ENCODE data around the gene SNU13.

DNA sequence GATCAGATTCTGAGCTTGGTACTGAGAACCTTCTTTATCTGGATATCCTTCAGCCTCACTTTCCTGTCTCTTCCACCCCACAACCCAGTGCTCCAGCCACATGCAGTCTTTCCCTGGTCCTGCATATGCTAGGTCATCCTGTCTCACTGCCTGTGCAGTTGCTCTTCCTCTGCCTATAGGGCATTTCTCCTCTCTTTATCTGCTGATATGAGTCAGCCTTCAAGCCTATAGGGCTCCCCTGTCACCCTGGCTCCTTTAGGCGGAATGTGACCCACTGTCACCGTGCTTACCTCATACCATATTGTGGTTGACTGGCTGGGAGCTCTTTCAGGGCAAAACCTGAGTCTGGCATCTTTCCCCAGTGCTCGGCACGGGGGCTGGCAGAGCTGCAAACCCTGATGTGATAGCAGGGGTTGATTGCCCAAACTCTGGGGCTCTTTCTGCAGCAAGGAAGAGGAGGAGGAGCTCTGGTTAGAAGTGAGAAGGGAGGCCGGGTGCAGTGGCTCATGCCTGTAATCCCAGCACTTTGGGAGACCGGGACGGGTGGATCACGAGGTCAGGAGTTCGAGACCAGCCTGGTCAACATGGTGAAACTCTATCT, 36.9 kb upstream of the SNU13 start:
- TF ChIP-seq, protein P1, sequence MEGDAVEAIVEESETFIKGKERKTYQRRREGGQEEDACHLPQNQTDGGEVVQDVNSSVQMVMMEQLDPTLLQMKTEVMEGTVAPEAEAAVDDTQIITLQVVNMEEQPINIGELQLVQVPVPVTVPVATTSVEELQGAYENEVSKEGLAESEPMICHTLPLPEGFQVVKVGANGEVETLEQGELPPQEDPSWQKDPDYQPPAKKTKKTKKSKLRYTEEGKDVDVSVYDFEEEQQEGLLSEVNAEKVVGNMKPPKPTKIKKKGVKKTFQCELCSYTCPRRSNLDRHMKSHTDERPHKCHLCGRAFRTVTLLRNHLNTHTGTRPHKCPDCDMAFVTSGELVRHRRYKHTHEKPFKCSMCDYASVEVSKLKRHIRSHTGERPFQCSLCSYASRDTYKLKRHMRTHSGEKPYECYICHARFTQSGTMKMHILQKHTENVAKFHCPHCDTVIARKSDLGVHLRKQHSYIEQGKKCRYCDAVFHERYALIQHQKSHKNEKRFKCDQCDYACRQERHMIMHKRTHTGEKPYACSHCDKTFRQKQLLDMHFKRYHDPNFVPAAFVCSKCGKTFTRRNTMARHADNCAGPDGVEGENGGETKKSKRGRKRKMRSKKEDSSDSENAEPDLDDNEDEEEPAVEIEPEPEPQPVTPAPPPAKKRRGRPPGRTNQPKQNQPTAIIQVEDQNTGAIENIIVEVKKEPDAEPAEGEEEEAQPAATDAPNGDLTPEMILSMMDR (IDR thresholded peaks at IDR 0.05) = no peak
- no peak for TF ChIP-seq EZH2phosphoT487 (IDR thresholded peaks at IDR 0.05)

All from neural progenitor cell (in vitro differentiated cells).